Measurements from ENCODE around the gene CAMTA1.

Gene CAMTA1

GRCh38 chr1:6859415-6860343, 74.4 kb downstream of the CAMTA1 start:
- no CpG with 5 or more reads among the region's 7 CpGs for WGBS (ENCODE audit: extremely low coverage, insufficient coverage, insufficient read length)
- Histone ChIP-seq H4K8ac (ENCODE audit: low read depth, low read length) (no peak overlapping the region), H3K27ac (ENCODE audit: low read depth, low read length) (no peak overlapping the region), H2BK12ac (ENCODE audit: low read length) (no peak overlapping the region), H2AK5ac (ENCODE audit: low read length) (no peak overlapping the region), H3K4ac (ENCODE audit: low read depth, low read length) (no peak overlapping the region), H3K79me1 (ENCODE audit: low read length) (no peaks in the 10 kb centered on the region), H3K4me2 (ENCODE audit: low read length) (no peak overlapping the region), H3K23ac (ENCODE audit: low read length) (no peak overlapping the region), H2BK5ac (ENCODE audit: low read depth, low read length, poor library complexity) (no peak overlapping the region), H3K14ac (ENCODE audit: low read length) (no peak overlapping the region), H4K91ac (ENCODE audit: low read depth, low read length) (no peak overlapping the region), H2BK120ac (ENCODE audit: insufficient read depth, low read length, poor library complexity) (no peak overlapping the region), H3K4me1 (ENCODE audit: control insufficient read depth in 1 of 2, insufficient read depth in 2 of 2, low read length in 2 of 2) (peaks cover 0 to 3% of the 10 kb centered on the region in 2 experiments), H2AFZ (ENCODE audit: insufficient read depth, low read length, poor library complexity) (no peak overlapping the region), H3K36me3 (ENCODE audit: control insufficient read depth in 1 of 2, insufficient read depth in 2 of 2, low read length in 2 of 2) (peaks cover 0 to 3% of the 10 kb centered on the region in 2 experiments), H3K9me3 (ENCODE audit: insufficient read depth, low read depth, low read length) (peaks cover 2% of the 10 kb centered on the region), H4K12ac (ENCODE audit: low read depth, low read length) (no peak overlapping the region), H3K27me3 (ENCODE audit: insufficient read depth, low read length) (no peaks in the 10 kb centered on the region), H3K4me3 (ENCODE audit: low read depth, low read length) (no peak overlapping the region), H3K79me2 (ENCODE audit: control insufficient read depth, insufficient read depth, low read length, poor library complexity) (peaks cover 3% of the 10 kb centered on the region), H3K18ac (ENCODE audit: low read length) (no peak overlapping the region), H3K9ac (ENCODE audit: low read length) (no peak overlapping the region)
- DNase-seq = peak; percentile 74 to 98

DNA sequence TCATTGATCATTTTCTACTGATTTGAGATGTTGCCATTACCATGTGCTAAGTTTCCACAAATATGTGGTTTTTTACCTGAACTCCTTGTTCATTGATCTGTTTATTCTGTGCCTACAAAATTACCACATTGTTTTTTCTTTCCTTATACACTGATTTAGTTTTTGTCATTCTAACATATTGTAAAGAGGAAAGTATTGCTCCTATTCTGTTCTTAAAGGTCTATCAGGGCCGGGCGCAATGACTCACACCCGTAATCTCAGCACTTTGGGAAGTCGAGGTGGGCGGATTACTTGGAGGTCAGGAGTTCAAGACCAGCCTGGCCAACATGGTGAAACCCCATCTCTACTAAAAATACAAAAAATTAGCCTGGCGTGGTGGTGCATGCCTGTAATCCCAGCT, 75.1 kb downstream of the CAMTA1 start:
- Histone ChIP-seq H3K4me2 (ENCODE audit: low read length) (no peak overlapping the region), H2AK5ac (ENCODE audit: low read length) (no peak overlapping the region), H3K4me3 (ENCODE audit: low read depth, low read length) (no peak overlapping the region), H2BK12ac (ENCODE audit: low read length) (no peak overlapping the region), H3K79me2 (ENCODE audit: control insufficient read depth, insufficient read depth, low read length, poor library complexity) (peaks cover 3% of the 10 kb centered on the region), H4K91ac (ENCODE audit: low read depth, low read length) (no peak overlapping the region), H2BK5ac (ENCODE audit: low read depth, low read length, poor library complexity) (no peak overlapping the region), H3K27ac (ENCODE audit: low read depth, low read length) (no peak overlapping the region), H3K18ac (ENCODE audit: low read length) (no peak overlapping the region), H3K36me3 (ENCODE audit: control insufficient read depth in 1 of 2, insufficient read depth in 2 of 2, low read length in 2 of 2) (peaks cover 0 to 3% of the 10 kb centered on the region in 2 experiments), H3K4me1 (ENCODE audit: control insufficient read depth in 1 of 2, insufficient read depth in 2 of 2, low read length in 2 of 2) (peaks cover 0 to 3% of the 10 kb centered on the region in 2 experiments), H4K12ac (ENCODE audit: low read depth, low read length) (no peak overlapping the region), H3K9me3 (ENCODE audit: insufficient read depth, low read depth, low read length) (peaks cover 2% of the 10 kb centered on the region), H3K4ac (ENCODE audit: low read depth, low read length) (no peak overlapping the region), H3K23ac (ENCODE audit: low read length) (no peak overlapping the region), H2AFZ (ENCODE audit: insufficient read depth, low read length, poor library complexity) (no peak overlapping the region), H3K79me1 (ENCODE audit: low read length) (no peaks in the 10 kb centered on the region), H3K14ac (ENCODE audit: low read length) (no peak overlapping the region), H3K27me3 (ENCODE audit: insufficient read depth, low read length) (no peaks in the 10 kb centered on the region), H4K8ac (ENCODE audit: low read depth, low read length) (no peak overlapping the region), H2BK120ac (ENCODE audit: insufficient read depth, low read length, poor library complexity) (no peak overlapping the region), H3K9ac (ENCODE audit: low read length) (no peak overlapping the region)
- DNase-seq = peak in 1 of 2 donors; percentile 14
- WGBS (ENCODE audit: extremely low coverage, insufficient coverage, insufficient read length) = no CpG with 5 or more reads among the region's 6 CpGs

DNA sequence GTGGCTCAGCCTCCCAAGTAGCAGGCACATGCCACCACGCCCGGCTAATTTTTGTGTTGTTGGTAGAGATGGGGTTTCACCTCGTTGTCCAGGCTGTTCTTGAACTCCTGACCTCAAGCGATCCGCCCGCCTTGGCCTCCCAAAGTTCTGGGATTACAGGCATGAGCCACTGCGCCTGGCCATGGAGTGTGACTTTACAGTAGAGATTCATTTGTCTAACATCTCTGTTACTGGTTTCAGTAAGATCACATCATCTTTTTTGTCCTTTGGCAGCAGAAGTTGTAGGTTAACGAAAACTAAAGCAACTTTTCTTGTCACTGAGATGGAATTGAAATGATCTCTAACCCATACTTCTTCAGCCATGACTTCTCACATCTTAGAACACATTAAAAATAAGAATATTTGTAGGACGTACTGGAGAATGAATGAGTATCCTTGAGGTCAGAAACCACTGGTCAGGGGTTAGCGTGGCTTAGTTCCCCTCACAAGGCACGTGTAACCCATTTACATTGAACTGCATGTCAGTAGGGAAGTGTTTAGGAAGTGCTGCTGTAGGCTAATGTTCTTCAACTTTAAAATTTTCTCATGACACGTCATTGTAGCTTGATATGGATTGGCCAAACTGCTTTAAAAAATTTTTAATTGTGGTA, 75.9 kb downstream of the CAMTA1 start:
- Histone ChIP-seq H4K8ac (ENCODE audit: low read depth, low read length) (no peak overlapping the region), H3K36me3 (ENCODE audit: control insufficient read depth in 1 of 2, insufficient read depth in 2 of 2, low read length in 2 of 2) (peaks cover 0 to 3% of the 10 kb centered on the region in 2 experiments), H3K4me2 (ENCODE audit: low read length) (no peak overlapping the region), H2BK120ac (ENCODE audit: insufficient read depth, low read length, poor library complexity) (no peak overlapping the region), H4K12ac (ENCODE audit: low read depth, low read length) (no peak overlapping the region), H2AFZ (ENCODE audit: insufficient read depth, low read length, poor library complexity) (no peak overlapping the region), H3K9ac (ENCODE audit: low read length) (no peak overlapping the region), H3K14ac (ENCODE audit: low read length) (no peak overlapping the region), H3K23ac (ENCODE audit: low read length) (no peak overlapping the region), H3K9me3 (ENCODE audit: insufficient read depth, low read depth, low read length) (no peaks in the 10 kb centered on the region), H3K4me1 (ENCODE audit: control insufficient read depth in 1 of 2, insufficient read depth in 2 of 2, low read length in 2 of 2) (peaks cover 0 to 3% of the 10 kb centered on the region in 2 experiments), H3K27ac (ENCODE audit: low read depth, low read length) (no peak overlapping the region), H3K79me2 (ENCODE audit: control insufficient read depth, insufficient read depth, low read length, poor library complexity) (peaks cover 3% of the 10 kb centered on the region), H2BK5ac (ENCODE audit: low read depth, low read length, poor library complexity) (no peak overlapping the region), H4K91ac (ENCODE audit: low read depth, low read length) (no peak overlapping the region), H3K4me3 (ENCODE audit: low read depth, low read length) (no peak overlapping the region), H3K4ac (ENCODE audit: low read depth, low read length) (no peak overlapping the region), H3K18ac (ENCODE audit: low read length) (no peak overlapping the region), H3K79me1 (ENCODE audit: low read length) (no peaks in the 10 kb centered on the region), H2BK12ac (ENCODE audit: low read length) (no peak overlapping the region), H3K27me3 (ENCODE audit: insufficient read depth, low read length) (no peaks in the 10 kb centered on the region), H2AK5ac (ENCODE audit: low read length) (no peak overlapping the region)
- no peak for DNase-seq
- no CpG with 5 or more reads among the region's 12 CpGs for WGBS (ENCODE audit: extremely low coverage, insufficient coverage, insufficient read length)

DNA sequence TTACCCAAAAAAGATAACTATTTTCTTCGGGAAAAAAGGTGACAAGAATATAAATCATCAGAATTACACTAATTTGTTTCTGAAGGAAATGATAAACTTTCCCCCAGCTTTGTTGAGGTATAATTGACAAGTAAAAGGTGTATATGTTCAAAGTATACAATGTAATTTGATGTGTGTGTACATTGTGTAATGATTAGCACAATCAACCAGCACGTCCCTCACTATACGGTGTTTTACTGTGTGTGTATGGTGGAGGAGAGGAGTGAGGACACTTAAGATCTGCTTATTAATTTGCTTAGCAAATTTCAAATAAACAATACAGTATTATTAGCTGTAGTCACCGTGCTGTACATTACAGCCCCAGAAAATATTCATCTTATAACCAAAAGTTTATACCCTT, 77.7 kb downstream of the CAMTA1 start:
- no peak overlapping the region for H3K4me2 ChIP-seq (ENCODE audit: low read length)
- H4K8ac ChIP-seq (ENCODE audit: low read depth, low read length) = no peak overlapping the region
- H3K9ac ChIP-seq (ENCODE audit: low read length) = no peak overlapping the region
- H3K79me2 ChIP-seq (ENCODE audit: control insufficient read depth, insufficient read depth, low read length, poor library complexity) = peaks cover 3% of the 10 kb centered on the region
- H3K4ac ChIP-seq (ENCODE audit: low read depth, low read length) = no peak overlapping the region
- no peak overlapping the region for H4K12ac ChIP-seq (ENCODE audit: low read depth, low read length)
- peaks cover 5 to 6% of the 10 kb centered on the region in 2 experiments for H3K4me1 ChIP-seq (ENCODE audit: control insufficient read depth in 1 of 2, insufficient read depth in 2 of 2, low read length in 2 of 2)
- H2AK5ac ChIP-seq (ENCODE audit: low read length) = no peak overlapping the region
- H2AFZ ChIP-seq (ENCODE audit: insufficient read depth, low read length, poor library complexity) = no peak overlapping the region
- no peak overlapping the region for H2BK120ac ChIP-seq (ENCODE audit: insufficient read depth, low read length, poor library complexity)
- peaks cover 2 to 3% of the 10 kb centered on the region in 2 experiments for H3K36me3 ChIP-seq (ENCODE audit: control insufficient read depth in 1 of 2, insufficient read depth in 2 of 2, low read length in 2 of 2)
- no peak overlapping the region for H3K18ac ChIP-seq (ENCODE audit: low read length)
- WGBS (ENCODE audit: extremely low coverage, insufficient coverage, insufficient read length) = no CpG with 5 or more reads among the region's 4 CpGs
- H4K91ac ChIP-seq (ENCODE audit: low read depth, low read length) = no peak overlapping the region
- no peak overlapping the region for H3K4me3 ChIP-seq (ENCODE audit: low read depth, low read length)
- no peaks in the 10 kb centered on the region for H3K79me1 ChIP-seq (ENCODE audit: low read length)
- H3K27ac ChIP-seq (ENCODE audit: low read depth, low read length) = no peak overlapping the region
- H3K27me3 ChIP-seq (ENCODE audit: insufficient read depth, low read length) = no peaks in the 10 kb centered on the region
- no peak overlapping the region for H2BK12ac ChIP-seq (ENCODE audit: low read length)
- H3K23ac ChIP-seq (ENCODE audit: low read length) = no peak overlapping the region
- H3K14ac ChIP-seq (ENCODE audit: low read length) = no peak overlapping the region
- H2BK5ac ChIP-seq (ENCODE audit: low read depth, low read length, poor library complexity) = no peak overlapping the region
- H3K9me3 ChIP-seq (ENCODE audit: insufficient read depth, low read depth, low read length) = no peaks in the 10 kb centered on the region
- no peak for DNase-seq
